ENCODE data around the gene SH3PXD2A.

GRCh38 chr10:103750836-103751235 is 104.5 kb downstream of the SH3PXD2A start:
- TF ChIP-seq CTCF (conservative IDR thresholded peaks at IDR 0.05; ENCODE audit: low read depth in 2 of 2) (no peak), POLR2AphosphoS5 (IDR thresholded peaks at IDR 0.05; ENCODE audit: low read depth) (no peak), EZH2 (IDR thresholded peaks at IDR 0.05; ENCODE audit: low read depth, unreplicated experiment) (no peak), EZH2phosphoT487 (IDR thresholded peaks at IDR 0.05; ENCODE audit: unreplicated experiment) (no peak), ETS1 (IDR thresholded peaks at IDR 0.05) (no peak), CREB1 (CRISPR knock-in tag; IDR thresholded peaks at IDR 0.05; ENCODE audit: low read depth) (no peak), ZNF114 (CRISPR knock-in tag; IDR thresholded peaks at IDR 0.05) (no peak), NANOG (IDR thresholded peaks at IDR 0.05; ENCODE audit: borderline replicate concordance) (no peak), JUNB (IDR thresholded peaks at IDR 0.05; ENCODE audit: unreplicated experiment) (no peak), STAT1 (IDR thresholded peaks at IDR 0.05; ENCODE audit: unreplicated experiment) (no peak), ZNF462 (CRISPR knock-in tag; IDR thresholded peaks at IDR 0.05) (no peak), ZNF331 (CRISPR knock-in tag; IDR thresholded peaks at IDR 0.05; ENCODE audit: low read depth) (no peak)
- TF ChIP-seq, protein P1, sequence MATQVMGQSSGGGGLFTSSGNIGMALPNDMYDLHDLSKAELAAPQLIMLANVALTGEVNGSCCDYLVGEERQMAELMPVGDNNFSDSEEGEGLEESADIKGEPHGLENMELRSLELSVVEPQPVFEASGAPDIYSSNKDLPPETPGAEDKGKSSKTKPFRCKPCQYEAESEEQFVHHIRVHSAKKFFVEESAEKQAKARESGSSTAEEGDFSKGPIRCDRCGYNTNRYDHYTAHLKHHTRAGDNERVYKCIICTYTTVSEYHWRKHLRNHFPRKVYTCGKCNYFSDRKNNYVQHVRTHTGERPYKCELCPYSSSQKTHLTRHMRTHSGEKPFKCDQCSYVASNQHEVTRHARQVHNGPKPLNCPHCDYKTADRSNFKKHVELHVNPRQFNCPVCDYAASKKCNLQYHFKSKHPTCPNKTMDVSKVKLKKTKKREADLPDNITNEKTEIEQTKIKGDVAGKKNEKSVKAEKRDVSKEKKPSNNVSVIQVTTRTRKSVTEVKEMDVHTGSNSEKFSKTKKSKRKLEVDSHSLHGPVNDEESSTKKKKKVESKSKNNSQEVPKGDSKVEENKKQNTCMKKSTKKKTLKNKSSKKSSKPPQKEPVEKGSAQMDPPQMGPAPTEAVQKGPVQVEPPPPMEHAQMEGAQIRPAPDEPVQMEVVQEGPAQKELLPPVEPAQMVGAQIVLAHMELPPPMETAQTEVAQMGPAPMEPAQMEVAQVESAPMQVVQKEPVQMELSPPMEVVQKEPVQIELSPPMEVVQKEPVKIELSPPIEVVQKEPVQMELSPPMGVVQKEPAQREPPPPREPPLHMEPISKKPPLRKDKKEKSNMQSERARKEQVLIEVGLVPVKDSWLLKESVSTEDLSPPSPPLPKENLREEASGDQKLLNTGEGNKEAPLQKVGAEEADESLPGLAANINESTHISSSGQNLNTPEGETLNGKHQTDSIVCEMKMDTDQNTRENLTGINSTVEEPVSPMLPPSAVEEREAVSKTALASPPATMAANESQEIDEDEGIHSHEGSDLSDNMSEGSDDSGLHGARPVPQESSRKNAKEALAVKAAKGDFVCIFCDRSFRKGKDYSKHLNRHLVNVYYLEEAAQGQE (IDR thresholded peaks at IDR 0.05; ENCODE audit: unreplicated experiment): no peak
